ENCODE measurements around the gene ASS1. TPM values are rescaled to one million over a fixed set of nuclear protein-coding genes. Genes with fewer than 3 reads are reported as not detected.

The ASS1 gene
- total RNA-seq, 1 donor from 2014 or later: 117 TPM

DNA sequence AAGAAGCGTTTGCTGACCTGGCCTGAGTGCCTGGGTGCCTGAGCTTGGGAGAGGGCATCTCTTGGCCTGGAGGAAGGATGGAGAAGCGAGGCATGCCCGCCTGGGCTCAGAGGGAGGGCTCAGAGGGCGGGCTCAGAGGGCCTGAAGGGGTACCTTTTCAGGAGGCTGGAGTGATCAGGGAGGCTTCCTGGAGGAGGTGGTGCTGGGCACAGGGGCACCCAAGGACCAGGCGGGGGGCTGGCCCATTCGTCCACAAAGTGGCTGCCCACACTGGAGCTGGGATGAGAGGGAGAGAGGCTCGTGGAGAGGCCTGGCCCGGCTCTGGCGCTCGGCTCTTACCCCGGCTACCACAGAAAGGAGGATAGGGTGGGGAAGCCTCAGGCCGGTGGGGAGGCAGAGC, 32.8 kb downstream of the ASS1 start:
- peaks cover 36% of the 10 kb centered on the region for H3K27me3 ChIP-seq (ENCODE audit: insufficient read depth, low read length)
- Mint-ChIP-seq H3K4me3 (ENCODE audit: unreplicated experiment) (no peak overlapping the region), H3K4me1 (ENCODE audit: low read depth, unreplicated experiment) (peaks cover 2% of the 10 kb centered on the region), H3K27ac (ENCODE audit: unreplicated experiment) (no peak overlapping the region), H3K36me3 (ENCODE audit: low read depth, unreplicated experiment) (peaks cover 10% of the 10 kb centered on the region), H3K9me3 (ENCODE audit: unreplicated experiment) (no peaks in the 10 kb centered on the region), H3K27me3 (ENCODE audit: low read depth, unreplicated experiment) (peaks cover 6% of the 10 kb centered on the region)
- H2AFZ ChIP-seq (ENCODE audit: low read depth, low read length): no peak overlapping the region
- H3K79me2 ChIP-seq (ENCODE audit: insufficient read depth, low read length): no peaks in the 10 kb centered on the region
- H3K27ac ChIP-seq (ENCODE audit: low read depth, low read length): no peak overlapping the region
- no peaks in the 10 kb centered on the region for H4K20me1 ChIP-seq (ENCODE audit: insufficient read depth, low read length)
- H3K4me1 ChIP-seq (ENCODE audit: insufficient read depth, low read length): no peaks in the 10 kb centered on the region
- no peaks in the 10 kb centered on the region for H3K36me3 ChIP-seq (ENCODE audit: insufficient read depth, low read length)
- TF ChIP-seq, protein P1, sequence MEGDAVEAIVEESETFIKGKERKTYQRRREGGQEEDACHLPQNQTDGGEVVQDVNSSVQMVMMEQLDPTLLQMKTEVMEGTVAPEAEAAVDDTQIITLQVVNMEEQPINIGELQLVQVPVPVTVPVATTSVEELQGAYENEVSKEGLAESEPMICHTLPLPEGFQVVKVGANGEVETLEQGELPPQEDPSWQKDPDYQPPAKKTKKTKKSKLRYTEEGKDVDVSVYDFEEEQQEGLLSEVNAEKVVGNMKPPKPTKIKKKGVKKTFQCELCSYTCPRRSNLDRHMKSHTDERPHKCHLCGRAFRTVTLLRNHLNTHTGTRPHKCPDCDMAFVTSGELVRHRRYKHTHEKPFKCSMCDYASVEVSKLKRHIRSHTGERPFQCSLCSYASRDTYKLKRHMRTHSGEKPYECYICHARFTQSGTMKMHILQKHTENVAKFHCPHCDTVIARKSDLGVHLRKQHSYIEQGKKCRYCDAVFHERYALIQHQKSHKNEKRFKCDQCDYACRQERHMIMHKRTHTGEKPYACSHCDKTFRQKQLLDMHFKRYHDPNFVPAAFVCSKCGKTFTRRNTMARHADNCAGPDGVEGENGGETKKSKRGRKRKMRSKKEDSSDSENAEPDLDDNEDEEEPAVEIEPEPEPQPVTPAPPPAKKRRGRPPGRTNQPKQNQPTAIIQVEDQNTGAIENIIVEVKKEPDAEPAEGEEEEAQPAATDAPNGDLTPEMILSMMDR (IDR thresholded peaks at IDR 0.05; ENCODE audit: insufficient read depth, low read depth, low read length): no peak
- no peak for TF ChIP-seq EZH2 (IDR thresholded peaks at IDR 0.05; ENCODE audit: insufficient read depth, low read length)
- no peaks in the 10 kb centered on the region for H3K9me3 ChIP-seq (ENCODE audit: insufficient read depth, low read depth, low read length)
- no peak overlapping the region for H3K4me3 ChIP-seq (ENCODE audit: insufficient read depth, low read depth, low read length)
- H3K9ac ChIP-seq (ENCODE audit: low read length): no peak overlapping the region
- H3K4me2 ChIP-seq (ENCODE audit: low read length): no peak overlapping the region
- FAIRE-seq (no peak), DNase-seq (ENCODE audit: low read depth) (no peak)

DNA sequence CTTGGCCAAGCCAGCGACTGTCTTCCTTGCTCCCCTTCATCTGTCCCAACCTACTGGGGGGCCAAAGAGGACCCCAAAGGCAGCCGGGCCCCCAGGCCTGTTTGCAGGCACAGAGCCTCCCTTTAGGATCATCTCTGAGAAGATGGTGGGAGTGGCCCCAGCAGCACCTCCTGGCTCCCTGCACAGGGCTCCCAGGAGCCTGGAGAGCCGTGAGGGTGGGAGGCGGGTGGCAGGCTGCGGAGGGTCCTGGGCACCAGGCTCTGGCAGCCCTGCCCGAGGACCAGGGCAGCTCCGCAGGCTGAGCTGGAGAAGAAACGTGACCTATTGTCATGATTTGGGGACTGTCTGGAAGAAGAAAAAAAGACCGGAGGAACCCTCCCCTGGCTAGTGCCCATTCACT, 33.4 kb downstream of the ASS1 start:
- H3K4me3 Mint-ChIP-seq (ENCODE audit: unreplicated experiment): no peak overlapping the region
- no peak for FAIRE-seq

More for the DNA sequence above, 33.4 kb downstream of the ASS1 start:
- Histone ChIP-seq H3K36me3 (ENCODE audit: insufficient read depth, low read length) (no peaks in the 10 kb centered on the region), H4K20me1 (ENCODE audit: insufficient read depth, low read length) (no peaks in the 10 kb centered on the region), H3K4me2 (ENCODE audit: low read length) (no peak overlapping the region), H2AFZ (ENCODE audit: low read depth, low read length) (no peak overlapping the region), H3K79me2 (ENCODE audit: insufficient read depth, low read length) (no peaks in the 10 kb centered on the region), H3K4me3 (ENCODE audit: insufficient read depth, low read depth, low read length) (no peak overlapping the region), H3K4me1 (ENCODE audit: insufficient read depth, low read length) (no peaks in the 10 kb centered on the region), H3K27ac (ENCODE audit: low read depth, low read length) (no peak overlapping the region), H3K9me3 (ENCODE audit: insufficient read depth, low read depth, low read length) (no peaks in the 10 kb centered on the region), H3K27me3 (ENCODE audit: insufficient read depth, low read length) (peaks cover 37% of the 10 kb centered on the region), H3K9ac (ENCODE audit: low read length) (no peak overlapping the region)
- TF ChIP-seq, protein P1 (IDR thresholded peaks at IDR 0.05; ENCODE audit: insufficient read depth, low read depth, low read length): no peak
- no peak for TF ChIP-seq EZH2 (IDR thresholded peaks at IDR 0.05; ENCODE audit: insufficient read depth, low read length)
- H3K9me3 Mint-ChIP-seq (ENCODE audit: unreplicated experiment): no peaks in the 10 kb centered on the region
- H3K36me3 Mint-ChIP-seq (ENCODE audit: low read depth, unreplicated experiment): peaks cover 13% of the 10 kb centered on the region
- H3K27ac Mint-ChIP-seq (ENCODE audit: unreplicated experiment): no peak overlapping the region
- peaks cover 8% of the 10 kb centered on the region for H3K27me3 Mint-ChIP-seq (ENCODE audit: low read depth, unreplicated experiment)
- peaks cover 5% of the 10 kb centered on the region for H3K4me1 Mint-ChIP-seq (ENCODE audit: low read depth, unreplicated experiment)
- no peak for DNase-seq (ENCODE audit: low read depth)

Measured in astrocyte (in vitro differentiated cells and primary cell).